ENCODE measurements around the gene NEK6. TPM values are rescaled to one million over a fixed set of nuclear protein-coding genes. Genes with fewer than 3 reads are reported as not detected.

Gene NEK6
- polyA plus RNA-seq, 1 donor, result 27.2 TPM

GRCh38 chr9:124372038-124372437, 114.3 kb downstream of the NEK6 start:
- no peak for DNase-seq

- DNase-seq, result no peak
Observed at GRCh38 chr9:124373386-124373785, 115.6 kb downstream of the NEK6 start.

- DNase-seq, result no peak
Observed at GRCh38 chr9:124373851-124374250, 116.1 kb downstream of the NEK6 start.

GRCh38 chr9:124375726-124376125, 118.0 kb downstream of the NEK6 start:
- DNase-seq, result no peak

- DNase-seq, result no peak
Observed at GRCh38 chr9:124376329-124376728, 118.6 kb downstream of the NEK6 start.

DNA sequence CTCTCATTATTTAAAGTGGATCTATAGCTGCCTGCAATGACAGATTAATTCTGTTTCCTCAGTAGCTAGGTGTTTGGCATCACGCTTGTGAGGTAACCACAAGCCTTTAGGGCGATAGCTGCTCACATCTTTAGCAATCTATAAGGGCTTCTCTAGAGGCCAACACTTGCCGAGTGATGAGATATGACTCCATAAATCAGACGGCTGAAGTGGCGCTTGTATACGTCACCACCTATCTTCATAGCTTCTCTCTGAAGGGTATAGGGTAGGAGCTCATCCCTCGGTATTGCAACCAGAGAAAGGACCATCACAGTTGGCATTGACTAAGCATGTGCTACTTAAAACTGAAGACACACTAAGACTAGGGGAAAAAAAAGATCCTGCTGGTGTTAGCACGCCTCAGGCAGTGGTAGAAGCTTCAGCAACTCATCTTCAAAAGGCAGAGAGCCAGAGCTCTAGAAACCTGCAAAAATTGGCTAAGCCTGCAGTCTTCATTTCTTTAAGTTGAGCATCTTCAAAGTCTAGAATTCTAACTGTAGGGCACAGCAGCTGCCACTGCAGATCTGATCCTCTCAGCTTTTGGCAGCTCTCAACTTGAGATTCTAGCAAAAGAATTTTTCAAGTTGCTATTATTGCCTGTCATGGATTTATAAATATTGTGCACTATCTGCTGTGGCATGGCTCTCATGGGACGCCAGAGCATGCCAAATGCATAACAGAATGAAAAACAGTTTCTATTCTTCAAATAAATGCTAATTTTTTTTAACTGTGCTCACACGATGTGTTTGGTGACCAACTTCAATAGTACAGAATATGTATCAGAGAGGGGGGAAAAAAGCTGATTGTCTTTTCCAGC, 120.0 kb downstream of the NEK6 start:
- no peak for DNase-seq

GRCh38 chr9:124381170-124381945, 123.6 kb downstream of the NEK6 start:
- DNase-seq, result no peak

DNA sequence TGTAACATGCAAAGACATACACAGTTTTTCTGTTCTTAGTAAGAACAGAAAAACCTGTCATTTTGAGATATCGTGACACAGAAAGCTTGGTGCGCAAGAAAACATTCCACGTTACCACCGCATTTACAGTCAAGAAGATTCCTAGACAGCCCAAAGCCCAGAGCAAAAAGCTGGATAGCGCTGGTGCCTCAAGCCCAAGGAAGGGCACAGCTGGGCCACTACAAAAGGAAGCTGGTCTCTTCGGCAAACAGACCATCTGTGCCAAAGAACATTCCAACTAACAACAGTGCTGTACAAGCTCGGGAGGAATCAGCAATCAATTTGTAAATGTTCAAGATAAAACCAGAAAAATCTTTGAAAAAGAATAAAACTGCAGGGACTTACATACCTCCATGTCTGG, 126.5 kb downstream of the NEK6 start:
- no peak for DNase-seq

DNA sequence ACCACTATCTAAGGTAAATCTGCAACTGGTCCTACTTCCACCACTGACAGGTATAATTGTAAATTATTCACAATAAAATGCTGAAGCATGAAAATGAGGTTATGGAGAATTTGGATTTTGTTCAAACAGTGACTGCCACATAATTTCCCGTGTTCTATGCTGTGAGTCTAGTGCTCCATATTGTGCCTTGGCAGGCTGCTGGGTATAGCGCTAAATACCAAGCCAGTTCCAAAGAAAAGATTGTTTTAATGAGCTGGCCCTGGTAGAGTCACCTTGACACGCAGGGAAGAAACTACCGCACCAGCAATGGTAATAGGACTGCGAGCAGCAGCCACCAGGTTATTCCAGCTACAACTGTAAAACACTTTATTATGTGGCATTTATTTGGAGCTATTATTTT, 127.1 kb downstream of the NEK6 start:
- DNase-seq, result no peak

- no peak for DNase-seq
Observed at GRCh38 chr9:124385623-124386022, 127.9 kb downstream of the NEK6 start.

GRCh38 chr9:124386201-124386600, 128.5 kb downstream of the NEK6 start:
- no peak for DNase-seq

- DNase-seq, result no peak
Observed at GRCh38 chr9:124388275-124389048, 130.7 kb downstream of the NEK6 start.

GRCh38 chr9:124389146-124389939, 131.6 kb downstream of the NEK6 start:
- no peak for DNase-seq

DNA sequence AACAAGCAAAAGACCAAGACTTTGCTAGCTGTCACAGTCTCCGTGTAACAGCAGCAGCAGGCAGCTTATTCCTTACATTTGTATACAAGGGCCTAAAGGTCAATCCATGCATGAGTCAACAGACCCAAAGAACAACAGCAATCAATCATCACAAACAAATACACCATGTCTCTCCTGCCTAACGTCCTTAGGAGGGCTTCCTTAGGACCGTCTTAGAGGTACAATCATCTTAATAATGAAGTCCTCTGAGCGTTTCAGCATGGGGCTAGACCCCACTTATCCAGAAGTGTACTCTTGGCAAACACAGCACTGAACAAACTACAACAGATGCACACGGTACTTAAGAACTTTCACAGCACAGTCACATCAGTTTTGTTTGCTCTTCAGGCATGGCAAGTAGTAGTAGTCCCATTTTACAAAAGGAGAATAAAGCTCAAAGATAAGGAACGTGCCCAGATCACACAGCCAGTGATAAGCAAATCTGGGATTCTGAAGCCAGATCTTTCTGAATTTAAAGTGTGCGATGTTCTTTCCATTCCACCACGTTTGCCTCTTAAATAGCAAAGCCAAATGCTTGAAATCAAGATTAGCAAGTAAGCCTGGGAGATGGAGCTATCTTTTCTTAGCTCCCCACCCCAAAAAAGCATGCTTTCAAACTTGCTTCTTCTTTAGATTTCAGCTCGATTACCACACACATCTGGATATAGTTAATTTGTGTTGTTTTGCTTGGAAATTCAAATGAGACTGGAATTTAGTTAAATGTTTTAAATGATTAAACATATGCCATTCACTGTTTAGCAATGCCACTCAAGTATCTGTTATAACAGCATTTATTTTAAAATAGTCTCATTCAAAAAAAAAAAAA, 133.3 kb downstream of the NEK6 start:
- DNase-seq, result no peak

- no peak for DNase-seq
Observed at GRCh38 chr9:124392254-124392870, 134.6 kb downstream of the NEK6 start.

GRCh38 chr9:124392871-124393460, 135.2 kb downstream of the NEK6 start:
- DNase-seq, result no peak

GRCh38 chr9:124394167-124394566, 136.4 kb downstream of the NEK6 start:
- DNase-seq, result no peak

DNA sequence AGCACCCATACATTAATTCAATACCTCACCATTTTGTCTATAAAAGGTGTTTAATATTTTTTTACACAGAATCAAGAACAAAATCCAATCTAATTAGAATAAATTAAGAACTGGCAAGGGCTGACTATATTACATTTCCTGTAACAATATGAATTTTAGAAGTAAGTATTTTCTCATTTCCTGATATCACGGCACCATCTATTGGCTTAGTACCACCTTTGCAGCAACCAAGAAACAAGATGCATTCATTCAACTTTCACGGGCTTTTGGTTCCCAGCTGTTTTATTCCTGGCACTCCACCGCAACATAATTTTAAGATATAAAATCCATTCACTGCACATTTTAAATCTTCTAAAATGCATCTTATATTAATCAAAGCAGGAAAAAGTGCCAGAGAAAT, 136.8 kb downstream of the NEK6 start:
- no peak for DNase-seq

- DNase-seq, result no peak
Observed at GRCh38 chr9:124395826-124396225, 138.1 kb downstream of the NEK6 start.
